Colon (tissue), 2 donors: ENCODE data around the gene LRGUK.

Source experiments
- FAIRE-seq: peaks from 2 replicates; lab custom pipeline; 2012; peaks lifted over from hg19 to GRCh38; lab: Jason Lieb, UNC
- donor health status: control.
- donor health status: control.

The LRGUK gene

DNA sequence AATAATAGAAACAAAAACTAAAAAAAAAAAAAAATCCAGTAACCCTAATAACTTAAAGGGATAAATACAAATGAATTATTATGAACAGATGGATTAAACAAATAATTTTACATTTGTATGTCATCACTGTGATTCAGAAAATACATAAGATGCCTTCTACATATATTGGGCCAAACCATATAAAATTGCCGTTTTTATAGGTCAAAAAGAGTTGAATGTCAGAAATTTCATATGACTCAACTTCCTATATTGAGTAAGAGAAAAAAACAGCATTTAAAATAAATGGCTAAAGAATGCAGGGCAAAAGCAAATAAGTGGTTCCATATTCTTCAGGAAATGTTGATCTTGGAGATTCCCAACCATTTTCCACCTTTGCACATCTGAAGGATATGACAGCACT is 180.2 kb downstream of the LRGUK start:
- FAIRE-seq, result no peak

DNA sequence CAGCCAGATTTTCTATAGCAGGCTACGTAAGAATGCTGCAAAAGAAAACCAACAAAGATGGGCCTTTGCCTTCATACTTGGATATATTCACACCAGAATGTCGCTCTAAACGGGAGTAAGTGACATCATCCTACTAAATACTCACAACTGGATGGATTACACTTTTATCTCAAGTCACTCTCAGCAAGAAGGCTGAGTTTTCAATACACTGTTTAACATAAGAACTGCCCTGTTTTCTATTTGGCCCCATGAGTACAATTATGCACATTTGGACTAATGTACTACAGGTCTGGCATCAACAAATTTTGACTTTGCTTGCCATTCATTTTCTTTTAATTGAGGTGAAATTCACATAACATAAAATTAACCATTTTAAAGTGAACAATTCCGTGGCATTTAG is 181.4 kb downstream of the LRGUK start:
- no peak for FAIRE-seq

- FAIRE-seq, result no peak
Observed at GRCh38 chr7:134311807-134312206, 184.7 kb downstream of the LRGUK start.

DNA sequence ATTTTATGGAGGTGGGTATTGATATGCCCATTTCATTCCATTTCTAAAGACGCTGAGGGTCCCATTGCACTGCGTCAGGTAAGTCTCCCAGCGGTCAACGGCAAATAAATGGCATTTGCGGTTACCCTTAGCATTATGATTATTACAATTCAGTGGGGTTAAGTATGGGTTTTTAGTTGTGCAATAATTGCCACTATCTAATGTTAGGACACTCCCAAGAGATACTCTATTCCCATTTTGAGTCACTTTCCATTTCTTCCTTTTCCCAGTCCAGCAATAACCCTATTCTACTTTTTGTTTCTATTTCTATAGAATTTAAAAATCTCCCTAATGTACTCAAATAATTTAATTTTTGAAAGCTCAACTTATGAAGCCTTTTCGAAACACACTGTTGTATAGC is 185.6 kb downstream of the LRGUK start:
- no peak for FAIRE-seq

DNA sequence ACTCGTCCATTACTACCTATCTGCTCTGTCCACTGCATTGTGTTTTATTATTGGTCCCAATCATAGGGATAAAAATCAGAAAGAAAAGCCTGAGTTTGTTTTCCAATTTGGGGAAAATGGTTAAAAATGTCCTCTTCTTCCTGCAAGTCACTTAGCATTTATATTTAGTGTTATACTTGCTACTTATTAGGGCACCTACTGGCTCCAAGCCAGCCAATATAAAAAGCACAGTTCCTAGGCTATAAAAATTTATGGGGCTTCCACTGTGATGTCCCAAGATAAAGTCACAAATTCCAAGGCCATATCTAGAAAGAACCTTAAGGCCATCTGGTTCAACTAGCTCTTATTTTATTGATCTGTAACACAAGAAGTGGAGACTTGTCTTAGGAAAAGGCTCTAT is 186.4 kb downstream of the LRGUK start:
- no peak for FAIRE-seq
